Adipose tissue (tissue), 3 donors: Measurements from ENCODE around the gene CNBD2. TPM values are rescaled to one million over a fixed set of nuclear protein-coding genes. Genes with fewer than 3 reads are reported as not detected.
"Not testable (repeated sequence)": the region's sequence is repeated elsewhere in the genome, so short reads cannot be mapped to it uniquely, and the experiment has no call there.

Experiments used
- H3K27ac ChIP-seq: one replicate; pipeline ENCODE4 v1.5.1; 2013; ENCODE audit warnings: low read depth, low read length
- WGBS, 3 donors: extraction: QIAGEN DNeasy Blood & Tissue Kit; methylation state at CpG; one replicate each; pipeline ENCODE4 v1.1.7; 2013; 5-methylcytosine and 5-hydroxymethylcytosine counted together
- polyA plus RNA-seq, 3 donors: library from polyadenylated mRNA; stranded (reverse); fragments of 200-250 nt; gene quantifications; one replicate each; pipeline ENCODE4 v1.2.3, GENCODE V29; 2013
- donor health status: healthy with polysubstance abuse.
- donor health status: Bipolar disorder and iron deficiency.
- donor health status: healthy.

The CNBD2 gene
- polyA plus RNA-seq, 3 donors = 3.4 to 8.3 (median 4.0) TPM

GRCh38 chr20:36050436-36051317, 82.3 kb downstream of the CNBD2 start:
- WGBS, 3 donors = 0 to 1% (median 0%) methylated on average over 63 to 75 of the region's 75 CpGs
- peak overlapping the region; percentile 90 for H3K27ac ChIP-seq

- no peak overlapping the region for H3K27ac ChIP-seq
- WGBS, 3 donors = 76 to 81% (median 78%) methylated on average over 13 of the region's 13 CpGs
Measured at GRCh38 chr20:36051318-36052116, 83.1 kb downstream of the CNBD2 start.

GRCh38 chr20:36052117-36052513, 83.7 kb downstream of the CNBD2 start:
- no peak overlapping the region for H3K27ac ChIP-seq
- 84 to 88% (median 88%) methylated on average over 6 of the region's 6 CpGs for WGBS, 3 donors

GRCh38 chr20:36053863-36054518, 85.6 kb downstream of the CNBD2 start:
- H3K27ac ChIP-seq = not testable (repeated sequence)
- WGBS, 3 donors = 85 to 89% (median 87%) methylated on average over 9 of the region's 9 CpGs

- no peak overlapping the region for H3K27ac ChIP-seq
- 73 to 78% (median 77%) methylated on average over 4 of the region's 4 CpGs for WGBS, 3 donors
Measured at GRCh38 chr20:36055145-36055544, 86.8 kb downstream of the CNBD2 start.

GRCh38 chr20:36060676-36061075, 92.3 kb downstream of the CNBD2 start:
- WGBS, 3 donors = 89 to 100% (median 93%) methylated on average over 1 of the region's 1 CpG
- H3K27ac ChIP-seq = no peak overlapping the region

GRCh38 chr20:36061754-36062153, 93.4 kb downstream of the CNBD2 start:
- WGBS, 3 donors = 26 to 31% (median 29%) methylated on average over 1 of the region's 1 CpG
- no peak overlapping the region for H3K27ac ChIP-seq

- H3K27ac ChIP-seq = no peak overlapping the region
- WGBS, 3 donors = 51 to 82% (median 61%) methylated on average over 1 of the region's 1 CpG
Measured at GRCh38 chr20:36062799-36063198, 94.4 kb downstream of the CNBD2 start.

GRCh38 chr20:36063916-36064657, 95.7 kb downstream of the CNBD2 start:
- no peak overlapping the region for H3K27ac ChIP-seq
- WGBS, 3 donors = 18 to 23% (median 21%) methylated on average over 26 of the region's 26 CpGs

- 3 to 4% (median 3%) methylated on average over 57 to 61 of the region's 61 CpGs for WGBS, 3 donors
- no peak overlapping the region for H3K27ac ChIP-seq
Measured at GRCh38 chr20:36064658-36065426, 96.5 kb downstream of the CNBD2 start.

GRCh38 chr20:36065427-36065998, 97.1 kb downstream of the CNBD2 start:
- no peak overlapping the region for H3K27ac ChIP-seq
- 41 to 68% (median 62%) methylated on average over 24 of the region's 24 CpGs for WGBS, 3 donors

GRCh38 chr20:36066777-36067176, 98.4 kb downstream of the CNBD2 start:
- WGBS, 3 donors = 42 to 66% (median 52%) methylated on average over 2 of the region's 2 CpGs
- no peak overlapping the region for H3K27ac ChIP-seq

- not testable (repeated sequence) for H3K27ac ChIP-seq
- 95 to 97% (median 96%) methylated on average over 11 of the region's 11 CpGs for WGBS, 3 donors
Measured at GRCh38 chr20:36068526-36068925, 100.1 kb downstream of the CNBD2 start.

- WGBS, 3 donors = 51 to 68% (median 64%) methylated on average over 8 of the region's 8 CpGs
- no peak overlapping the region for H3K27ac ChIP-seq
Measured at GRCh38 chr20:36070451-36070850, 102.1 kb downstream of the CNBD2 start.

GRCh38 chr20:36071848-36072247, 103.5 kb downstream of the CNBD2 start:
- no peak overlapping the region for H3K27ac ChIP-seq
- 62 to 77% (median 73%) methylated on average over 2 of the region's 2 CpGs for WGBS, 3 donors

GRCh38 chr20:36074983-36075382, 106.6 kb downstream of the CNBD2 start:
- 8 to 31% (median 10%) methylated on average over 2 of the region's 2 CpGs for WGBS, 3 donors
- H3K27ac ChIP-seq = no peak overlapping the region

- 52 to 75% (median 54%) methylated on average over 5 of the region's 5 CpGs for WGBS, 3 donors
- H3K27ac ChIP-seq = not testable (repeated sequence)
Measured at GRCh38 chr20:36077762-36078161, 109.4 kb downstream of the CNBD2 start.
